Urothelium cell line (cell line): ENCODE results near the gene IL17RA.

Experiments used
- DNase-seq: peaks from one replicate; pipeline ENCODE4 v3.0.0; 2011; ENCODE audit warnings: low spot score, mixed read lengths
- FAIRE-seq: peaks from 2 replicates; lab custom pipeline; 2011; peaks lifted over from hg19 to GRCh38; lab: Jason Lieb, UNC

IL17RA gene

DNA sequence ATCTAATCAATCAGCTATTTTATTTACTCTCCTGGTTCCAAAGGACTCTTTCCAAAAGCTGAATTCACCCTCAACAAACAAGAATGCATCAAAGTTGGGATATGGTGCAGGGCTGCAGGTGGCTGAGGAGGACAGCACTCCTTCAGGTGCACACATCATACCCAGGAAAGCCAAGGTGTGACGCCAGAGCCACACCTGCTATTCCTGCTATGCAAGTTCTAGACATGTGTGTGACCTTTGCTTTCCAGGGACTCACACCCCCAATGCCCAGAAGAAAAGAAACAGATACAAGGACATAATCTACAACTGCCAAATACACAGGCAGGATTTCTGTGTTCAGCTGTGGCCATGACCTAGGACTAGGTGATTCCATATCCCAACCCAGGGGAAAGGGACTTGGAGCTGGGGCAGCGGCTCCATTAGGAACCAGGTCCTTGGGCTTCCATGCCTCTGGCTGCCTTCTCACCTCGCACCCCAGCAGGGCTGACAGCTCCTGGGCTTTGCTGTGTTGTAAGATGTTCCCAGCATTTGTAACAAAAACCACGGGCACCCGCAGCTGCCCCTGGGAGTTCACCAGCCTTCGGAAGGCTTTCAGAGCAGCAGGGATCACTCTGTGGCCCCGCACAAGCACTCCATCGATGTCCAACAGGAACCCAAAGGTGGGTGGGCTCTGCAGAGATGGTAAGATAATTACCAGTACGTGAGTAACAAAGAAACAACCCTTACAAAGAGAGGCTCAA, 64.4 kb downstream of the IL17RA start:
- DNase-seq (no peak), FAIRE-seq (no peak)

- DNase-seq (no peak), FAIRE-seq (no peak)
Observed at GRCh38 chr22:17152340-17152739, 67.5 kb downstream of the IL17RA start.

GRCh38 chr22:17152971-17153370, 68.2 kb downstream of the IL17RA start:
- DNase-seq (no peak), FAIRE-seq (no peak)

GRCh38 chr22:17155941-17156340, 71.1 kb downstream of the IL17RA start:
- FAIRE-seq (no peak), DNase-seq (no peak)

DNA sequence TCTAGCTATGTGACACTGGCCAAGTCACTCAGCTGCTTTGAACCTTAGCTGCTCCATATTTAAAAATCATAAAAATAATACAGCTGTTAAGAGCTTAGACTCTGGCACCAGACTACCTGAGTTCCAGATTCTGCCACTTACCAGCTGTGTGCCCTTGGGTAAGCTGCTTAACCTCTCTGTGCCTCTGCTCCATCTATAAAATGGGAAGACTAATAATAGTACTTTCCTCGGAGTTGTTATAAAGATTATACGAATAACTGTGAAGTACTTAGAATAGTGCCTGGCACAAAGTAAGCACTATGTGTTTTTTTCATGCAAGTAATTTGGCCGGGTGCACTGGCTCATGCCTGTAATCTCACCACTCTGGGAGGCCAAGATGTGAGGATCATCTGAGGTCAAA, 72.9 kb downstream of the IL17RA start:
- DNase-seq, result no peak
- no peak for FAIRE-seq

DNA sequence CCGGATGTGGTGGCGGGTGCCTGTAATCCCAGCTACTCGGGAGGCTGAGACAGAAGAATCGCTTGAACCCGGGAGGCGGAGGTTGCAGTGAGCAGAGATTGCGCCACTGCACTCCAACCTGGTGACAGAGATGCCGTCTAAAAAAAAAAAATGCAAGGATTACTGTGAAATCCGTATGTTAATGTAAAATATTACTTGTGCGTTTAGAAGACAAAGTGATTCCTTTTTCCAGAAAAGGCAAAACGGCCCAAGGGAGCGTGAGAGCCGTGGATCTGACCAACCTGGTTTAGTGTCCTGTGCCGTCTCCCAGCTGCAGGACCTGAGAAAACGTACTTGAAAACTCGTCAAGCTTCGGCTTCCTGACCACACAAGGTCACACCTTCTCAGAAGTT, 73.4 kb downstream of the IL17RA start:
- no peak for FAIRE-seq
- no peak for DNase-seq

- peak; percentile 89 for DNase-seq
- no peak for FAIRE-seq
Observed at GRCh38 chr22:17158568-17159503, 74.0 kb downstream of the IL17RA start, which contains the start of gene HDHD5. Gene HDHD5 (minus strand): TSS chr22:17159277. CDS start chr22:17159251, 26 bp downstream.

DNA sequence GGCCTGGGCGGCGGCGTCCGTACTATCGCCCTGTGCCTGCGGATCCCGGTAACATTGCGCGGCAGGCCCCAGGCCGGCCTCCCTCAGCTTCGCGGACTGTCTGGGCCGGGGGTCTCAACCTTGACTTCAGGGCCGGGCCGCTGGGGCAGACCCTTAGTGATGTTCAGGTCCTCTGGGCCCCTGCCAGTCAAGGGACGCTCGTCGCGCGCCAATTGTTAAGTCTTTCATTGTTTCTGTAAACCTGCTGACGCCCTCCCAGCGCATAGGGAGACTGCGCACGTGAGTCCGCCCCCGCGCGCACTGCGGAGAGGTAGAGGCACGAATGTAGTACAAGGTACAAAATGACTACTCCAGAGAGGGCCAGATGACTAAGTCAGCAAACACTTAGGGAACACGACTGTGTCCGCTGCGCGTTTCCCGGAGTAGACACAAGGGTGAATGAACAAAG, 74.7 kb downstream of the IL17RA start:
- DNase-seq (peak; percentile 9), FAIRE-seq (no peak)

DNA sequence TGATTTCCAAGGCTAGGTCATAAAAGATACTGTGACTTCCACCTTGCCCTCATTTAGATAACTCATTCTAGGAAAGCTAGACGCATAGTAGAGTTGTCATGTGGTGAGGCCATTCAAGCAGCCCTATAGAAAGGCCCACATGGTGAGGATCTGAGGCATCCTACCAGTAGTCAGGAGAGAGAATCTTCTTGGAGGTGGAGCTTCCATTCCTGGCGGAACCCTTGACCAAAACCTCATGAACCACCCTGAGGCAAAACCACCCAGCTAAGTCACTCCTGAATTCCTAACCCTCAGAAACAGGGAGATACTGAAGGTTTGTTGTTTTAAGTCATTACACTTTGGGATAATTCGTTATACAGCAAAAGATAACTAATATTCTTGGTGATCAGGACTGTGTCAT, 77.2 kb downstream of the IL17RA start:
- no peak for DNase-seq
- FAIRE-seq, result no peak

DNA sequence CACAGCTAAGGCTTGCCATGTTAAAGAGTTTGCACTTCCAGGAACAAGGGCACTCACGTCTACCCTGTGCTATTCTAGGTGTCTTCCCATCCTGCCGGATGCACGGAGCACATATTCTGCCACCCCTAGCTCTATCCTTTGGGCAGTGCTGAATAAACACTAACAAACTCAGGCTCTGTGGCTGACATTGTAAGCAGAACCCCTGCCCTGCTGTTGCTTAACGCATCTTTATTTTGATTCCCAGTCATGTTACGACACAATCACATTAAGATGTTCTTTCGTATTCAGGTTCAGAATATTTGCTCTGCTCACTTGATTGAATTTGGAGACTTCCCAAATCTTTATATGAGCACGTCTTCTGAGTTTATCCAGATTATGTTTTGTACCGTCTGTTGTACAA, 77.9 kb downstream of the IL17RA start:
- no peak for FAIRE-seq

GRCh38 chr22:17164392-17165024, 79.7 kb downstream of the IL17RA start:
- DNase-seq (no peak), FAIRE-seq (no peak)

More for the DNA sequence above, 77.9 kb downstream of the IL17RA start:
- DNase-seq, result no peak
